B cell (primary cell): ENCODE data around the gene PDGFC. TPM values are rescaled to one million over a fixed set of nuclear protein-coding genes. Genes with fewer than 3 reads are reported as not detected.

Source experiments
- ATAC-seq: fragments of 200-7000 bp; cut with Tn5 transposase; one replicate; pipeline ENCODE4 v1.10.0; 2021; ENCODE audit warnings: low read depth, mild to moderate bottlenecking, moderate number of reproducible peaks, moderate library complexity
- CTCF ChIA-PET: fragments of 350-600 bp; sonication (Branson Sonifier 250); formaldehyde crosslinking; loops from one replicate; lab custom pipeline; 2021; ENCODE audit warnings: antibody characterized with exemption, inconsistent platforms; lab: Charles Lee
- POLR2A ChIA-PET: fragments of 350-600 bp; sonication (Branson Sonifier 250); formaldehyde crosslinking; loops from one replicate; lab custom pipeline; 2021; ENCODE audit warnings: antibody characterized with exemption; lab: Charles Lee
- DNase-seq: peaks from one replicate; pipeline ENCODE4 v3.0.0; 2013
- H2AFZ ChIP-seq: 2 replicates; pipeline ENCODE4 v1.6.1; 2012; ENCODE audit warnings: mild to moderate bottlenecking, low read depth, low read length; ENCODE audit not compliant: insufficient read depth, poor library complexity, severe bottlenecking
- H3K27ac ChIP-seq, 2 donors: 1 replicate in 1 of 2; 2 replicates in 1 of 2; pipeline ENCODE4 v1.5.1; 2012 to 2013; ENCODE audit warnings: low read length in 2 of 2, mild to moderate bottlenecking in 2 of 2, moderate library complexity in 1 of 2
- H3K27me3 ChIP-seq, 4 experiments: fragments of 200-600 bp in 1 of 4; sonication (generic) in 1 of 4; replicated peaks in 1 of 4; 1 replicate in 2 of 4; 2 replicates in 2 of 4; pipeline versions ENCODE4 v1.6.1 to v1.7.0; 2013 to 2016; ENCODE audit warnings: low read length in 3 of 4, mild to moderate bottlenecking in 2 of 4, mixed read lengths in 1 of 4, moderate library complexity in 1 of 4; ENCODE audit not compliant: insufficient read depth in 4 of 4, control insufficient read depth in 3 of 4; ENCODE audit errors: control extremely low read depth in 1 of 4
- H3K36me3 ChIP-seq, 2 experiments: replicated peaks in 1 of 2; 1 replicate in 1 of 2; 2 replicates in 1 of 2; pipeline versions ENCODE4 v1.6.1 to v1.7.1; 2013; ENCODE audit warnings: low read length in 1 of 2; ENCODE audit not compliant: insufficient read depth in 2 of 2, control insufficient read depth in 1 of 2; ENCODE audit errors: control extremely low read depth in 1 of 2, extremely low read depth in 1 of 2
- H3K4me1 ChIP-seq, 2 donors: fragments of 200-600 bp in 1 of 2; sonication (generic) in 1 of 2; 1 replicate in 1 of 2; 2 replicates in 1 of 2; pipeline versions ENCODE4 v1.5.1 to v1.6.1; 2013 to 2017; ENCODE audit warnings: low read length in 2 of 2; ENCODE audit not compliant: control insufficient read depth in 2 of 2, insufficient read depth in 2 of 2
- H3K4me2 ChIP-seq: replicated peaks from 2 replicates; pipeline ENCODE3; 2012; ENCODE audit warnings: mild to moderate bottlenecking, low read depth, low read length; ENCODE audit not compliant: poor library complexity, severe bottlenecking
- H3K4me3 ChIP-seq, 5 experiments: fragments of 200-600 bp in 1 of 5; sonication (generic) in 1 of 5; 1 replicate in 3 of 5; 2 replicates in 2 of 5; pipeline versions ENCODE4 v1.5.1 to v1.7.0; 2011 to 2016; ENCODE audit warnings: low read length in 4 of 5, mild to moderate bottlenecking in 4 of 5, low read depth in 2 of 5, control low read depth in 1 of 5, moderate library complexity in 1 of 5; ENCODE audit not compliant: insufficient read depth in 1 of 5; ENCODE audit errors: control extremely low read depth in 1 of 5, extremely low read depth in 1 of 5
- H3K79me2 ChIP-seq: fragments of 200-600 bp; sonication (generic); one replicate; pipeline ENCODE4 v1.6.0; 2016; ENCODE audit warnings: low read length; ENCODE audit not compliant: control insufficient read depth, insufficient read depth
- H3K9ac ChIP-seq: fragments of 200-600 bp; sonication (generic); 2 replicates; pipeline ENCODE4 v1.6.1; 2017; ENCODE audit warnings: mild to moderate bottlenecking, low read length, moderate library complexity
- H3K9me3 ChIP-seq, 3 donors: one replicate each; pipeline versions ENCODE4 v1.6.1 to v1.7.1; 2013; ENCODE audit warnings: low read length in 2 of 3; ENCODE audit not compliant: control insufficient read depth in 2 of 3, insufficient read depth in 1 of 3; ENCODE audit errors: control extremely low read depth in 1 of 3
- H4K20me1 ChIP-seq: 2 replicates; pipeline ENCODE4 v1.6.0; 2012; ENCODE audit warnings: mild to moderate bottlenecking, low read length; ENCODE audit not compliant: insufficient read depth, control insufficient read depth, poor library complexity, severe bottlenecking
- H3K27ac Mint-ChIP-seq: one replicate; pipeline ENCODE4 v1.8.0; 2021; ENCODE audit warnings: mixed read lengths
- H3K27me3 Mint-ChIP-seq: one replicate; pipeline ENCODE4 v1.8.0; 2021; ENCODE audit warnings: mixed read lengths
- H3K4me1 Mint-ChIP-seq: one replicate; pipeline ENCODE4 v1.8.0; 2021; ENCODE audit warnings: mixed read lengths
- H3K4me3 Mint-ChIP-seq: one replicate; pipeline ENCODE4 v1.8.0; 2021; ENCODE audit warnings: mixed read lengths
- H3K9me3 Mint-ChIP-seq: one replicate; pipeline ENCODE4 v1.8.0; 2022; ENCODE audit warnings: mixed read lengths; ENCODE audit not compliant: insufficient read depth
- CTCF ChIP-seq: fragments of 200-600 bp; IDR thresholded peaks from one replicate; pipeline ENCODE4 v1.8.0; 2022; ENCODE audit warnings: antibody characterized with exemption, mild to moderate bottlenecking
- EZH2 ChIP-seq: IDR thresholded peaks from 2 replicates; pipeline ENCODE4 v1.6.1; 2012; ENCODE audit warnings: borderline replicate concordance, low read depth, mild to moderate bottlenecking, moderate library complexity, low read length; ENCODE audit not compliant: insufficient read depth, poor library complexity, severe bottlenecking
- WGBS: methylation state at CpG from one replicate; pipeline ENCODE4 v1.1.5; 2013; ENCODE audit warnings: missing lambda C conversion rate; ENCODE audit not compliant: insufficient coverage; 5-methylcytosine and 5-hydroxymethylcytosine counted together
- intact Hi-C: fragments of 100-400 bp; cut with micrococcal nuclease; formaldehyde crosslinking; loops from one replicate; pipeline ENCODE4 v1.10.0; 2022
- polyA plus RNA-seq: library from polyadenylated mRNA; depleted of rRNA; stranded (reverse); fragments of >200 nt; gene quantifications from 2 replicates; pipeline ENCODE4 v1.2.3, GENCODE V29; 2012
- total RNA-seq, 2 donors: library from RNA; stranded (reverse); fragments of 120-200 nt in 1 of 2; gene quantifications; 1 replicate in 1 of 2; 2 replicates in 1 of 2; pipeline versions ENCODE4 v1.2.3 to v1.2.4, GENCODE V29; 2013 to 2022

PDGFC gene
- total and polyA plus RNA-seq, 2 donors (not counting 1 experiment from before 2014, with no cell fraction given) = 0.10 TPM; not detected in 1

GRCh38 chr4:157018920-157019490 is 47.4 kb upstream of the PDGFC start:
- Histone ChIP-seq H3K9me3 (peaks cover 0 to 2% (median 0%) of the 10 kb centered on the region in 3 donors), H3K4me2 (no peak overlapping the region), H3K27me3 (no peaks in the 10 kb centered on the region), H3K9ac (no peak overlapping the region), H3K36me3 (no peaks in the 10 kb centered on the region), H4K20me1 (no peaks in the 10 kb centered on the region), H3K4me1 (no peaks in the 10 kb centered on the region), H3K27ac (no peak overlapping the region), H3K4me3 (no peak overlapping the region), H3K79me2 (no peaks in the 10 kb centered on the region), H2AFZ (no peak overlapping the region)
- intact Hi-C loops = no loop called here
- DNase-seq (no peak), ATAC-seq (no peak)
- ChIA-PET CTCF (no interaction called here), POLR2A (no interaction called here)
- no peak overlapping the region for H3K27ac Mint-ChIP-seq
- WGBS = no CpG with 5 or more reads among the region's 3 CpGs
- H3K4me3 Mint-ChIP-seq = no peak overlapping the region
- peaks cover 2% of the 10 kb centered on the region for H3K9me3 Mint-ChIP-seq
- no peaks in the 10 kb centered on the region for H3K4me1 Mint-ChIP-seq
- no peak for TF ChIP-seq EZH2
- TF ChIP-seq CTCF = no peak
- H3K27me3 Mint-ChIP-seq = no peaks in the 10 kb centered on the region

DNA sequence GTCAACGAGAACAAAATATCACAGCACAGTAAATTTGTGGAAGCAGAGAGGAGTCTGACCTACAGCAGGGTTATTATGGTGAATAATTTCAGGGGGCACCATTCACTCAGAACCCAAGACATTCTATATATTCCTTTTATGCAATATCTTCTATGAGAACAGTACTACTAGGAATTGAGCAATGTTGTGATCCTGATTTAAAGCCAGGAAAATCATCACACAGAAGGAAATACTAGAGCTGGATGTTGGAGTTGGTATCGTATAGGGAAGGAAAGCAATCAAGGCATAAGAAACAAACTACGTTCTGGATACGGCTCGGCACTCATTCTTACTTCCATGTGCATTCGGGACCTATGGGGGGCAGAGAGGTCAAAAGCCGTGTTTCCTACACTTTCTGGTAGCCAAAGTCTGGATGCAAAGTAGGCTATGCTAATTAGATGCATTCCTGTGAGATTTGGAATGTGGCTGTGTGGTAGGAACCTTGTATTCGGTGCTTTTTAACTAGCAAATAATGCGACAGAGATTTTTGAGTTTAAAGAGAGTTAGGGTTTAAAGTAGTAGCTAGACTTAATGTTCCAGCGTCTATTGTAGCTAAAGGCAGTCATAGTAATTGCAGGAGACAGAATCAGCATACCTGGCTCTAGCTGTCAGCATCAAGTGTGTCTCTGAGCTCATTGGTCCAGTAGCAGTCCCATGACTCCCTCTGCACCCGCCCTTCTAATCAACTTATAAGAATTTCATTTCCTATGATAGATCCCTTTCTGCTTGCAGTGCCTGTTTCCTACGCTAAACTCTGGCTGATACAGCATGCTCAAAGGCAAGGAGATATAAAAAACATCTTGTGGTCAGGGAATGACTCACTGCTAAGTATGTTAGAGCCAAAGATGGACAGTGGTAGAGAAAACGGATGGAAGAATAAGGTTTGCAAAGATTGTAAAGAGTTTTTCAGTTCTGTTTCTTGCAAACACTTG is 43.3 kb upstream of the PDGFC start:
- Histone ChIP-seq H3K4me2 (no peak overlapping the region), H3K36me3 (no peaks in the 10 kb centered on the region), H2AFZ (no peak overlapping the region), H3K79me2 (no peaks in the 10 kb centered on the region), H3K4me3 (no peak overlapping the region), H3K9me3 (no peaks in the 10 kb centered on the region), H3K27ac (no peak overlapping the region), H4K20me1 (no peaks in the 10 kb centered on the region), H3K4me1 (no peaks in the 10 kb centered on the region), H3K9ac (no peak overlapping the region), H3K27me3 (no peaks in the 10 kb centered on the region)
- H3K27ac Mint-ChIP-seq = no peak overlapping the region
- ATAC-seq = no peak
- POLR2A ChIA-PET = no interaction called here
- no peak for DNase-seq
- H3K27me3 Mint-ChIP-seq = no peaks in the 10 kb centered on the region
- H3K4me3 Mint-ChIP-seq = no peak overlapping the region
- CTCF ChIA-PET = no interaction called here
- H3K4me1 Mint-ChIP-seq = no peaks in the 10 kb centered on the region
- intact Hi-C loops = no loop called here
- 92% methylated on average over 10 of the region's 13 CpGs for WGBS
- peaks cover 2% of the 10 kb centered on the region for H3K9me3 Mint-ChIP-seq
- TF ChIP-seq EZH2 (no peak), CTCF (no peak)
